Peyer's patch (tissue), 4 donors: ENCODE measurements around the gene SUPT3H.

ENCODE experiments used
- CTCF ChIP-seq, 6 experiments: fragments of 450-650 bp in 4 of 6; fragments of 200-600 bp in 2 of 6; sonication (generic) in 1 of 6; IDR thresholded peaks; one replicate each; pipeline ENCODE4 v1.5.1; 2017 to 2019; ENCODE audit warnings: antibody characterized with exemption in 6 of 6, mild to moderate bottlenecking in 3 of 6, moderate library complexity in 1 of 6
- POLR2A ChIP-seq, 2 donors: fragments of 450-650 bp; IDR thresholded peaks; one replicate each; pipeline ENCODE4 v1.5.1; 2017; ENCODE audit warnings: antibody characterized with exemption in 2 of 2, mild to moderate bottlenecking in 2 of 2, moderate library complexity in 2 of 2

GRCh38 chr6:45098256-45098655 lies 279.5 kb downstream of the SUPT3H start:
- TF ChIP-seq POLR2A (IDR thresholded peaks at IDR 0.05) (no peak), CTCF (IDR thresholded peaks at IDR 0.05) (no peak)
